Jurkat, Clone E6-1 (cell line): Measurements from ENCODE around the gene RHOBTB3. TPM values are rescaled to one million over a fixed set of nuclear protein-coding genes. Genes with fewer than 3 reads are reported as not detected.
"Not testable (repeated sequence)": the region's sequence is repeated elsewhere in the genome, so short reads cannot be mapped to it uniquely, and the experiment has no call there.

ENCODE experiments used
- DNase-seq: peaks from one replicate; pipeline ENCODE4 v3.0.0-alpha.2; 2011; ENCODE audit warnings: low read depth, low spot score
- H3K4me3 ChIP-seq: 2 replicates; pipeline ENCODE4 v1.5.1; 2011; ENCODE audit warnings: mild to moderate bottlenecking, low read length, control low read depth, moderate library complexity
- polyA plus RNA-seq: library from polyadenylated mRNA; unstranded; fragments of >200 nt; gene quantifications from one replicate; pipeline ENCODE4 v1.2.1, GENCODE V29; 2012; ENCODE audit warnings: missing spikeins; ENCODE audit not compliant: insufficient read length, insufficient read depth

The RHOBTB3 gene, protein sequence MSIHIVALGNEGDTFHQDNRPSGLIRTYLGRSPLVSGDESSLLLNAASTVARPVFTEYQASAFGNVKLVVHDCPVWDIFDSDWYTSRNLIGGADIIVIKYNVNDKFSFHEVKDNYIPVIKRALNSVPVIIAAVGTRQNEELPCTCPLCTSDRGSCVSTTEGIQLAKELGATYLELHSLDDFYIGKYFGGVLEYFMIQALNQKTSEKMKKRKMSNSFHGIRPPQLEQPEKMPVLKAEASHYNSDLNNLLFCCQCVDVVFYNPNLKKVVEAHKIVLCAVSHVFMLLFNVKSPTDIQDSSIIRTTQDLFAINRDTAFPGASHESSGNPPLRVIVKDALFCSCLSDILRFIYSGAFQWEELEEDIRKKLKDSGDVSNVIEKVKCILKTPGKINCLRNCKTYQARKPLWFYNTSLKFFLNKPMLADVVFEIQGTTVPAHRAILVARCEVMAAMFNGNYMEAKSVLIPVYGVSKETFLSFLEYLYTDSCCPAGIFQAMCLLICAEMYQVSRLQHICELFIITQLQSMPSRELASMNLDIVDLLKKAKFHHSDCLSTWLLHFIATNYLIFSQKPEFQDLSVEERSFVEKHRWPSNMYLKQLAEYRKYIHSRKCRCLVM
- 20.7 TPM for polyA plus RNA-seq

DNA sequence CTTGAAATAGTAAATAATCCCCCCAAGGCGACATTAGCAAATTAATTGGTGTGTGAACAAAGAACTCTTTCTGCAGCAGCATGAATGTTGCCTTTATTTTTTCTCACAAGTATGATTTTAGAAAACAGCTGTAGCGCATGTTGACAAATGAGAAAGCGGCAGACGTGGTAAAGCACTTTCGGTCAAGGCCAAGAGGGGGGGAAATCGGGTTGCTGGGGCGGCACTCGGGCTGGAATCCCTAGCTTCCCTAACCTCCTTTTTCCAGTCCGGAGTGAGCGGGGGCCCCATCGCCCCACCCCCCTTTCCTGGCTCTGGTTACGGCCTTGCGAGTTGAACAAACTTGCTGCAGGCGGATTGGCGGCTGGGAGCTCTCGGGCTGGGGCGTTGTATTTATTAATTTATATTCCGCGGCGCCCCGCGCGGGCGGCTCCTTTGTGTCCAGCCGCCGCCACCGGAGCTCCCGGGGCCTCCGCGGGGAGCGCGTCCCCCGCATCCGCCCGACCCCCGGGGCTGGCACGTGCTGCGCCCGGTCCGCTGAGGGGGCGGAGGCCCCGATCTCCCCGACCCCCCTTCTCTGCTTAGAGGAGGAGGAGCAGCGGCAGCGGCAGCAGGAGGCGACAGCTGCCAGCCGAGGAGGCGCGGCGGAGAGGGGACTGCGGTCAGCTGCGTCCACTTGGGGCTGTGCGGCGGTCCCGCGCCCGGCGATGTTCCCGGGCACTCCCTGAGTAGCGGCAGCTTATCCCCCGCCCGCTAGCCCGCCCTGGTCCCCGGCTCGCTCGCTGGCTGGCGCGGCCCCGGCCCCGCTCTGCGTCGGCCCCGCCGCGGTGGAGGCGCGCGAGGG is at the start of gene RHOBTB3:
Gene RHOBTB3 (plus strand): TSS at position 607 of the 841 bp plus-strand sequence. CDS start 347 bp downstream, outside the sequence.
- peak; percentile 51 for DNase-seq
- peak within 1 kb of the TSS; percentile 63 for H3K4me3 ChIP-seq

- DNase-seq: no peak
- H3K4me3 ChIP-seq: no peak within 1 kb of the TSS
Measured at GRCh38 chr5:95682891-95683290, 48.2 kb upstream of the RHOBTB3 start, which contains the start of gene SPATA9. TSS of gene SPATA9 (minus strand) at chr5:95682991. CDS start at chr5:95682854, 137 bp downstream.

DNA sequence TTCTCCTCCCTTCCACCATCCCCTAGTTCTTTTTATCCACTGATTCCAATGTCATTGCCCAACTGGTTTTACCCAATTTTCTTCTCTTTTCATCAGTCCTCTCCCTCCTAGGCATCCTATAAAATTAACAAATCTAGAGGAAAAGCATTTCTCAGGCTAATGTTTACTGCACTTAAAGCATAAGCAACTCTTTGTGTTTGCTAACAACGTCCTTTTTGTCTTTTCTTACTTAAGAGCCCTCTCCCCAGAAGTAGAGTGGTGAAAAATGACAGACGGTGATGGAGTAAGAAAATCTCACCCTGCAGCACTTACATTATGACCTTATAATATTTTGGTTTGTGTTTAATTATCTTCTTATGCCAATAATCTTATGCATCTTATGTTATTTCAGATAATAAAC is 46.8 kb upstream of the RHOBTB3 start:
- no peak overlapping the region for H3K4me3 ChIP-seq
- DNase-seq: no peak

- no peak for DNase-seq
- H3K4me3 ChIP-seq: no peak overlapping the region
Measured at GRCh38 chr5:95686651-95687050, 44.5 kb upstream of the RHOBTB3 start.

DNA sequence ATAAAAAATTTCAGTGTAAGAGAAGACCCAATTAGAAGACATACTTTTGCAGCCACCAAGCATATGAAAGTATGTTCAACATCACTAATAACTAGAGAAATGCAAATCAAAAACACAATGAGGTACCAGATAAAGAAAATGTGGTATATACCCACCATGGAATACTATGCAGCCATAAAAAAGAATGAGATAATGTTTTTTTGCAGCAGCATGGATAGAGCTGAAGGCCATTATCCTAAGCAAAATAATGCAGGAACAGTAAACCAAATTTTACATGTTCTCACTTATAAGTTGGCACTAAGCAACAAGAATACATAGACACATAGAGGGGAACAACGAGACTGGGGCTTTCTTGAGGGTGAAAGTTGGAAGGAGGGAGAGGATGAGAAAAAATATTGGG is 41.5 kb upstream of the RHOBTB3 start:
- no peak for DNase-seq
- no peak overlapping the region for H3K4me3 ChIP-seq

GRCh38 chr5:95690333-95690732 is 40.8 kb upstream of the RHOBTB3 start:
- no peak overlapping the region for H3K4me3 ChIP-seq
- DNase-seq: no peak

DNA sequence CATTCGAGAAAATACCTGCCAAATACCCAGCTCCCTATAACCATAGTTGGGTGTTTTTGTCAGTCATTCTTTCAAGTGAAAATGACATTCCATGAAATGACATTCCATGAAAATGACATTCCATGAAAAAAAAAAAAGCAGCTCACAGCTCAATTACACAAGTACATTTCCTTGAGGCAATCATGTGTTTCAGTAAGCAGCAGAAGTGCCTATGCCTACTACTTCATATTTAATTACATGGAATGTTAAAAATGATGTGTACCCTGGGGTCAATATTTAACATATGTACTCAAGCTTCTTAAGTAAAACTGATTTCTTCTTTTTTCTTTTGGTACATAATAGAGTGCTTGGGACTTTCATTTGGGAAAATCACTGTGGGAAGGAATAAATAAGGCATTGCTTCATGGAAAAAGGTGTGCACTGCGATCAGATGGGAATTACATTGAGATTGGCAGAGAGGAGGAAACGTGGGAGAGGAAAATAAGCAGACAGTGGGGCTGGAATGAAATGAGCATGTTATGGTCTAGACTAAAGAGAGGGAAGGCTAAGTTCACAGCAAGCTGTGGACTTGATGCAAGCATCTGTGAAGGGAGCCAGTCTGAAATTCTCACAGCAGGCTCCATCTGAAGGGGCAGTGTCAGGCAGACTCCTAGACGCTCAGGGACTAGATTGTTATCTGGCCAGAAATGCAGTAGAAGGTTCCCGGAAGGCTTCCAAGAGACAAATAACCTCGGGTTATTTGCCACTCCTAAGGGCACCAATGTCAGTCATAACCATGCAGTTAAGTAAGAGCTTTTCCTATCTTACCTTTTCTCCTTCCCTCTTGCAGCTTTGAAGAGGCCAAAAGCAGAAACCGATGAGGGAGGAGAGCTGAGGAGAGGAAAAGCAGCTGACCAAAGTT is 33.1 kb upstream of the RHOBTB3 start:
- DNase-seq: no peak
- H3K4me3 ChIP-seq: no peak overlapping the region

DNA sequence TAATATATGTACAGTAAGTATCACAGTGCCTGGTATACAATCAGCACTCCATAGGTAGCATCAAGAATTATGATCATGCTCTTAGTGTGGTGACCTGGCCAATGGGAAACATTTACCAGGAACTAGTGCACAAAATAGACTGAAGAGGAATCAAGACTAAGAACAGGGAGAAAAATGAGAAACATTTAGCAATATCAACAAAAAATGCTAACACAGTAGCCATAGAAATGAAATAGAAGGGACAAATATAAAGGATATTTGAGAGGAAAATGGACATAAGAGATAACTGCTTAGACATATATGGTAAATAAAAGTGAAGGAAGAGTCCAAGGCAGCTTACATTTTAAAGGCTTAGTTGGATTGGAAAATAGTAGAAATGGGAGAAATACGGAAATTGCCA is 31.8 kb upstream of the RHOBTB3 start:
- no peak overlapping the region for H3K4me3 ChIP-seq
- DNase-seq: no peak

- no peak overlapping the region for H3K4me3 ChIP-seq
Measured at GRCh38 chr5:95701074-95701473, 30.1 kb upstream of the RHOBTB3 start.

DNA sequence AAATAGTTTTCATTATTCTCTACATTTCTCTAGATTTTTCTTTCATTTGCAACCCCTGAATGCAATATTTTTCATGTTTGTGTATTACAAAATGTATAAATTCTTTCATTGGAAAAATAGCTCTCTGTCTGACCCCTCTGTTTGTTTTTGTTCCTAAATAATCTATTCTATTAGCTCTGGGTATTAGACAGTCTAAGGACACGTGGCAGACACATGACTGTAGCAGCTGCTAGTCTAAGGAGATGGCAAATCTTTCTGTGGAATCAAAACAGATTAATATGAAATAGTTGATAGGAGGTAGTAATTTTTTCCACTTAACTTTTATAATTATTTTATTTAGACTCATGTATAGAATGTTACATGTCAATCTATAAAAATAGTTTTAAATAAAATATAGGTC is 27.0 kb upstream of the RHOBTB3 start:
- no peak overlapping the region for H3K4me3 ChIP-seq
- DNase-seq: no peak

More at GRCh38 chr5:95701074-95701473, 30.1 kb upstream of the RHOBTB3 start:
- no peak for DNase-seq

GRCh38 chr5:95706196-95706595 is 24.9 kb upstream of the RHOBTB3 start:
- not testable (repeated sequence) for DNase-seq, H3K4me3 ChIP-seq

GRCh38 chr5:95707055-95707454 is 24.1 kb upstream of the RHOBTB3 start:
- H3K4me3 ChIP-seq: no peak overlapping the region
- no peak for DNase-seq

- H3K4me3 ChIP-seq, DNase-seq: not testable (repeated sequence)
Measured at GRCh38 chr5:95707534-95708188, 23.5 kb upstream of the RHOBTB3 start.

- no peak overlapping the region for H3K4me3 ChIP-seq
- no peak for DNase-seq
Measured at GRCh38 chr5:95708876-95709275, 22.3 kb upstream of the RHOBTB3 start.

DNA sequence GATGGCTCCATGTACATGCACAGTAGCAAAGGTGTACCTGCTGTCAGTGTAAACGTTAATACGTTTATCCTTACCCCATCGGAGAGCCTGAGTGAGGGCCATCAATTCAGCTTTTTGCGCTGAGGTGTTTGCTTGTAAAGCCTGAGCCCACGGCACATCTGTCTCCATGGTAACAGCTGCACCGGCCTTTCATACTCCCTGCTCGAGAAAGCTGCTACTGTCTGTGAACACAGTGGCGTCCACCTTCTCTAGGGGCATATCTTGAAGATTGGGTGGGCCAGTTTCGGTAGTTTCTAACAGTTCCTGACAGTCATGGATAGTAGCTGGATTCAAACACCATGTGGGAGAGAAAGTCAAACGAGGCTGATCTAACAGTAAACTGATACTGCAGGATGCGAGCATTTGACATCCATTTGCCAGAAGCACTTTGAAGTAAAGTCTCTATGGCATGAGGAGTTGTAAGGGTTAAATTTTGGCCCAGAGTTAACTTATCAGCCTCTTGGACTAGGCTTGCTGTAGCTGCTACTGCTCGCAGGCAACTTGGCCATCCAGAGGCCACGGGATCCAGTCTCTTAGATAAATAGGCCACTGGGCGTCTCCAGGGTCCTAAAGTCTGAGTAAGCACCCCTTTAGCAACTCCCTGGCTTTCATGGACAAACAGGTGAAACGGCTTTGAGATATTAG is 21.0 kb upstream of the RHOBTB3 start:
- H3K4me3 ChIP-seq: no peak overlapping the region
- no peak for DNase-seq

DNA sequence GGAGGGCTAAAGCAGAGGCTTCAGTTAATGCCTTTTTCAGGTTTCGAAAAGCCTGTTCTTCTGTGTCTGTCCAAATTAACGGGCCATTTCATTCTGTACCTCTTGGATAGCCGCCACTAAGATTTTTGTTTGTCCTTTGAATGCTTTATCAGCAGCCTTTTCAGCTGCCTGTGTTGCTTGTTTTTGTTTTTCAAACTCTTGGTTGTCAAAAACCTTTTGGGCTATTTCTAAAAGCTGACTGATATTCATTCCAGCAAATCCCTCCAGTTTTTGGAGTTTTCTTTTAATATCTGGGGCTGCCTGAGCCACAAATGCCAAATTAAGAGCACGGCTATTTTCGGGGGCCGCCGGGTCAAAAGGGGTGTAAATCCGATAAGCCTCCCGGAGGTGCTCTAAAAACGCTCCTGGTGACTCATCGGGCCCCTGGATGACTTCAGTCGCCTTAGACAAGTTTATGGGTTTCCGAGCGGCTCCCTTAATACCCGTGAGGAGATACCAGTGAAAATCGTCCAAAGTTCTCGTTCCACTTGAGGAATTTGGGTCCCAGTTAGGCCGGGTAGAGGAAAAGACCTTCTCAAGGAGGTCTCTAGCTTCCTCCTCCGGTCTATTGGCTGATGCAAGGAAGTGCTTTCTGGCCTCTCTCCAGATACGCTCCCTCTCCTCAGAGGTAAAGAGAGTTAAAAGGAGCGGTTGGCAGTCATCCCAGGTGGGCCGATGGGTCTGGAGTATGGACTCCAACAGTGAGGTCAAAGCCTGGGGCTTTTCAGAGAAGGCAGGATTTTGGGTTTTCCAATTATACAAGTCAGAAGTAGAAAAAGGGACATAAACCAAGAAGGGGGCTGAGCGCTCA is 20.3 kb upstream of the RHOBTB3 start:
- not testable (repeated sequence) for H3K4me3 ChIP-seq, DNase-seq
